GM18508 (cell line): ENCODE data around the gene GLYR1.
"Not testable (repeated sequence)": the region's sequence is repeated elsewhere in the genome, so short reads cannot be mapped to it uniquely, and the experiment has no call there.

ENCODE experiments used
- ATAC-seq: cut with Tn5 transposase; IDR thresholded peaks from one replicate; pipeline ENCODE4 v1.9.1; 2021; ENCODE audit warnings: moderate number of reproducible peaks; ENCODE audit not compliant: insufficient read depth, unreplicated experiment

Gene GLYR1

GRCh38 chr16:4846901-4847773 lies at the start of gene GLYR1, which contains the start of gene UBN1:
GLYR1 (minus strand) TSS chr16:4847288; CDS start chr16:4847265, 23 bp downstream.
UBN1 (plus strand) TSS chr16:4847481; CDS start chr16:4852918, 5,437 bp downstream.
- peak; percentile 65 for ATAC-seq

GRCh38 chr16:4896761-4897160 lies 49.7 kb upstream of the GLYR1 start:
- not testable (repeated sequence) for ATAC-seq

GRCh38 chr16:4895366-4895765 lies 48.3 kb upstream of the GLYR1 start:
- no peak for ATAC-seq

- ATAC-seq, result no peak
Measured at GRCh38 chr16:4894276-4895150, 47.4 kb upstream of the GLYR1 start.

GRCh38 chr16:4893103-4893862 lies 46.2 kb upstream of the GLYR1 start:
- ATAC-seq, result no peak

GRCh38 chr16:4892361-4893102 lies 45.4 kb upstream of the GLYR1 start:
- ATAC-seq, result no peak

- no peak for ATAC-seq
Measured at GRCh38 chr16:4891886-4892216, 44.8 kb upstream of the GLYR1 start.

GRCh38 chr16:4891097-4891885 lies 44.2 kb upstream of the GLYR1 start:
- ATAC-seq, result no peak

GRCh38 chr16:4890686-4891085 lies 43.6 kb upstream of the GLYR1 start:
- ATAC-seq, result no peak

GRCh38 chr16:4890026-4890425 lies 42.9 kb upstream of the GLYR1 start:
- no peak for ATAC-seq

- ATAC-seq, result no peak
Measured at GRCh38 chr16:4888428-4889135, 41.5 kb upstream of the GLYR1 start.

GRCh38 chr16:4886151-4886550 lies 39.1 kb upstream of the GLYR1 start:
- ATAC-seq, result no peak

- no peak for ATAC-seq
Measured at GRCh38 chr16:4884972-4885874, 38.1 kb upstream of the GLYR1 start.

GRCh38 chr16:4884209-4884608 lies 37.1 kb upstream of the GLYR1 start:
- no peak for ATAC-seq

GRCh38 chr16:4883501-4883900 lies 36.4 kb upstream of the GLYR1 start:
- no peak for ATAC-seq

- ATAC-seq, result no peak
Measured at GRCh38 chr16:4882633-4883285, 35.7 kb upstream of the GLYR1 start.
